HG03575 (cell line): ENCODE measurements around the gene LARGE1.

ENCODE experiments used
- ATAC-seq: cut with Tn5 transposase; IDR thresholded peaks from one replicate; pipeline ENCODE4 v1.9.1; 2021; ENCODE audit not compliant: unreplicated experiment, insufficient number of reproducible peaks, low FRiP score; ENCODE audit errors: extremely low read depth

LARGE1 gene

GRCh38 chr22:33353502-33353901, 566.8 kb downstream of the LARGE1 start:
- ATAC-seq: no peak

- no peak for ATAC-seq
Observed at GRCh38 chr22:33352768-33353167, 567.5 kb downstream of the LARGE1 start.

GRCh38 chr22:33350961-33351360, 569.3 kb downstream of the LARGE1 start:
- ATAC-seq: no peak

GRCh38 chr22:33350491-33350890, 569.8 kb downstream of the LARGE1 start:
- ATAC-seq: no peak

- ATAC-seq: no peak
Observed at GRCh38 chr22:33347002-33347401, 573.3 kb downstream of the LARGE1 start.

GRCh38 chr22:33341611-33342010, 578.7 kb downstream of the LARGE1 start:
- ATAC-seq: no peak

GRCh38 chr22:33337524-33337923, 582.8 kb downstream of the LARGE1 start:
- no peak for ATAC-seq

GRCh38 chr22:33335611-33336279, 584.5 kb downstream of the LARGE1 start:
- ATAC-seq: no peak

GRCh38 chr22:33332538-33332937, 587.7 kb downstream of the LARGE1 start:
- no peak for ATAC-seq

- ATAC-seq: no peak
Observed at GRCh38 chr22:33331017-33331416, 589.3 kb downstream of the LARGE1 start.

GRCh38 chr22:33330534-33330933, 589.7 kb downstream of the LARGE1 start:
- ATAC-seq: no peak

GRCh38 chr22:33329398-33329797, 590.9 kb downstream of the LARGE1 start:
- no peak for ATAC-seq

- no peak for ATAC-seq
Observed at GRCh38 chr22:33328789-33329296, 591.4 kb downstream of the LARGE1 start.

- ATAC-seq: no peak
Observed at GRCh38 chr22:33327348-33327860, 592.9 kb downstream of the LARGE1 start.

GRCh38 chr22:33326540-33327295, 593.6 kb downstream of the LARGE1 start:
- no peak for ATAC-seq

GRCh38 chr22:33325232-33326004, 594.9 kb downstream of the LARGE1 start:
- no peak for ATAC-seq

GRCh38 chr22:33324228-33324627, 596.0 kb downstream of the LARGE1 start:
- ATAC-seq: no peak

- no peak for ATAC-seq
Observed at GRCh38 chr22:33321466-33321865, 598.8 kb downstream of the LARGE1 start.

- ATAC-seq: no peak
Observed at GRCh38 chr22:33315954-33316353, 604.3 kb downstream of the LARGE1 start.
